GM20431 (cell line): ENCODE results near the gene NDOR1.
"Not testable (repeated sequence)": the region's sequence is repeated elsewhere in the genome, so short reads cannot be mapped to it uniquely, and the experiment has no call there.

Experiments used
- in situ Hi-C: fragments of 300-500 bp; cut with MseI, MboI; formaldehyde crosslinking; loops from one replicate; pipeline ENCODE4 v1.15.0; 2020; ENCODE audit warnings: low sequenced_read_pairs; ENCODE audit not compliant: unreplicated experiment

Gene NDOR1

DNA sequence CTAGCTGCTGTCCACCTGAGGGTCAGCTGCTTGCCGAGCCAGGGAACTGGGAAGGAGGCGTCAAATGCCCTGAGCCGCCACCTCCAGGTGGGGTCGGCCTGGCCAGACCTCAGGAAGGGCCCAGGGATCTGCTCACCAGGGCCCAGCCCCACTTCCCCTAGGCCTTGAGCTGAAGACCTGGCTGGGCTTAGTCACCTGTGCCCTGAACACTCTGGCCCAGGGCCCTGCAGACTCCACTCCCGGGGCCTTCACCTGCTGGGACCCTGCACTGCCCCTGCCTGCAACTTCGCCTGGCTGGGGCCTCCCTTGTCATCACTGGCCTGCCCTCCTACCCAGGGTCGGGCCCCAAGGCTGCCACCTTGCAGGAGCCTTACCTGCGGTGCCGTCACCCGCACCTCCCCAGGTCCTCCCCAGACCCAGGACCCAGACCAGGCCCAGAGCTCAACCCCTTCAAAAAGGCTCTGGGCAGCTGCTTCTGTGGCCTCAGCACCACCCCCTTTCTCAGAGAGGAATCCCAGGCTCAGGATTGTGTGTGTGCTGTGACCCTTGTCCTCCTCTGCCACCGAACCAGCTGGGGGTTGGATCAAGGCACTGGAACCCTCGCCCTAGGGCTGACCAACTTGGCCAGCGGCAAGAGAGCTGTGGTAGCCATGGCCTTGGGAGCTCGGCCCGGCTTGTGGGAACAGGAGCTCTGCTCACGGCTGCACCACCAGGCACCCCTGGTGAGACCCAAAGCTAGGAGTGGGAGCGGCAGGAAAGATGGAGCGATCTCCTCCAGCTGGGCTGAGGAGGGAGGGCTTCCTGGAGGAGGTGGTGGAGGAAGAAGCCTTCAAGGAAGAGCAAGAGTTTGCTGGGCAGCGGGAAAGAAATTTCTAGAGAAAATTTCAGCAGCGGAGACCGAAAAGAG, 48.5 kb downstream of the NDOR1 start:
- in situ Hi-C loops = no loop called here

DNA sequence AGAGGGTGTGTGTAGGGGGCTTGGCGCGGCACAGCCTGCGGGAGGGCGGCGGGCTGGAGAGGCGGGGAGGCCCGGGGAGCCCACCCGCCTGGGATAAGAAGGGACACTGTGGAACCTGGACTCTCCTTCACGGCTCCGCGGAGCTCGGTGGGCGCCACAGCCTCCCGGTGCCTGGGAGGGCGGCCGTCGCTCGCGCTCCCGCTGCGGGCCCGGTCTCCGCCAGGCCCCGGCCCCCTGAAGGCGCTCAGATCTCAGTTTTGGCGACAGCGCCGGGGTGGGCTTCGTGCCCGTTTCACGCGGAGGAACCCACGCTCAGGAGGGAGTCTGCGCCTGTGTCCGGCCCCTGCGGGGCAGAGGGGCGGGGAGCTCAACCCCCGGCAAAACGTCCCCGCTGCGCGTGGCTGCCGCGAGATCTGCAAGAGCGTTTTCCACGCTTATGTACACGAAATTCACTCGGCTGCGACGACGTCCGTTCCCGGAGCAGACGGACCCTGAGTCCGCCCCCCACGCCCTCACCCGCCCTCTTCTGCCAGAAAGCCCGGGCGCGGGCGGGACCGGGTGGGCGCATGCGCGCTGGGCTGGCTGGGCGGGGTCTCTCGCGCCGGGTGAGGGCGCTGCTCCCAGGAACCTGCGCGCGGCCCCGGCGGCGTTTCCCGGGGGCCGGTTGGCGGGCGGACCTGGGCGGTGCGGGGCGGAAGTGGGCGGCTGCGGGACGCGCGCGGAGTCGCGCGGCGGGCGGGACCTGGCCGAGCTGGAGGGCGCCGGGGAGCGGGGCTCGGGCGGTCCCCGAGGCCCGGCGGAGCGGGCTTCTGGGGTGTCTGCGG, 49.3 kb downstream of the NDOR1 start, which contains the start of gene NELFB:
TSS of gene NELFB (plus strand) at position 704 of the 824 bp plus-strand sequence.
- in situ Hi-C loops = no loop called here

DNA sequence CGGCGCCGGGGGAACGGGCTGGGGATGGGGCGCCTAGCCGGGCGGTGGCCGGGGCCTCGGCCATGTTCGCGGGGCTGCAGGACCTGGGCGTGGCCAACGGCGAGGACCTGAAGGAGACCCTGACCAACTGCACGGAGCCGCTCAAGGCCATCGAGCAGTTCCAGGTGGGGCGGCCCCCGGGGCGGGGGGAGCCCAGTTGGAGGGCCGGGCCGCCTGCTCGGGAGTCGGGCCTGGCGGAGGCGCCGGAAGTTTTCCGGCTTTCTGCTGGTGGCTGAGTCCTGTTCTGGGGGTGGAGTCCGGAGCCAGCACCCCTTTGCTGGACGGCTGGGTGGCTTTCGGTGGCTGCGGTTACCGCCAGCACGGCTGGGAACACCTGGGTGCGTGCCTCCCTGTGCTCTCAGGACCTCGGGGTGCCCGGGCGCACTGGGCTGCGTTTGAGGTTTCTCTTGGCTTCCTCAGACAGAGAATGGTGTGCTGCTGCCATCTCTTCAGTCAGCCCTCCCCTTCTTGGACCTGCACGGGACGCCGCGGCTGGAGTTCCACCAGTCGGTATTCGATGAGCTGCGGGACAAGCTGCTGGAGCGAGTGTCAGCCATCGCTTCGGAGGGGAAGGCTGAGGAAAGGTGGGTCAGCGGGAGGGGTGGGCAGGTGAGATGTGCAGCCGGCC, 50.1 kb downstream of the NDOR1 start:
- in situ Hi-C loops = no loop called here

DNA sequence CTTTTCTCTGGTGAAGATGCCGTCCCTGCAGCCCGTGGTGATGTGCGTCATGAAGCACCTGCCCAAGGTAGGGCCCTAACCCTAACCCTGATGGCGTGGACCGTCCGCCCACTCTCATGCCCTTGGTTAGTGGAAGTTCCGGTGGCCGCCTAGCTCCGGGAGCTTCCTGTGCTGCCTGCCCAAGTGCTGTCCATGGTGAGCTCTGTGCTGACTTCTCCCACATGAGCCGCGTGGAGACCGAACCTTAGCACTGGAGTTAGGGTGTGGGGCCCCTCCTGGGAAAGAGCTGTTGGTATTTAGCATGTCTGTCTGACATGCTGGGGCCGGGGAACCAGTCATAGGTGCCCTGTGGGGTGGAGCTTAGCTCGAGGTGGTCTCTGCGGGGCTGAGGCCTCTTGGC, 50.9 kb downstream of the NDOR1 start:
- in situ Hi-C loops = no loop called here

DNA sequence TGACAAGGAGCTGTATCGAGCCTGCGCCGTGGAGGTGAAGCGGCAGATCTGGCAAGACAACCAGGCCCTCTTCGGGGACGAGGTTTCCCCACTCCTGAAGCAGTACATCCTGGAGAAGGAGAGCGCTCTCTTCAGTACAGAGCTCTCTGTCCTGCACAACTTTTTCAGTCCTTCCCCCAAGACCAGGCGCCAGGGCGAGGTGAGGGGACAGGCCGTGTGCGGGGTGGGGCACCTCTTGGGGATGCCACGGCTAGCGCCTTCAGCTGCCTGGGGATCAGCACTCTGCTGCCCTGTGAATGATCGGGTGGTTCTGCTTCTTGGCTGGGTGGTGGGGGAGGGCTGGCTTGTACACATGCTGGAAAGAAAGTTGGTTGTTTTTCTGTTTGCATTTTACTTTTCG, 51.4 kb downstream of the NDOR1 start:
- in situ Hi-C loops = no loop called here

DNA sequence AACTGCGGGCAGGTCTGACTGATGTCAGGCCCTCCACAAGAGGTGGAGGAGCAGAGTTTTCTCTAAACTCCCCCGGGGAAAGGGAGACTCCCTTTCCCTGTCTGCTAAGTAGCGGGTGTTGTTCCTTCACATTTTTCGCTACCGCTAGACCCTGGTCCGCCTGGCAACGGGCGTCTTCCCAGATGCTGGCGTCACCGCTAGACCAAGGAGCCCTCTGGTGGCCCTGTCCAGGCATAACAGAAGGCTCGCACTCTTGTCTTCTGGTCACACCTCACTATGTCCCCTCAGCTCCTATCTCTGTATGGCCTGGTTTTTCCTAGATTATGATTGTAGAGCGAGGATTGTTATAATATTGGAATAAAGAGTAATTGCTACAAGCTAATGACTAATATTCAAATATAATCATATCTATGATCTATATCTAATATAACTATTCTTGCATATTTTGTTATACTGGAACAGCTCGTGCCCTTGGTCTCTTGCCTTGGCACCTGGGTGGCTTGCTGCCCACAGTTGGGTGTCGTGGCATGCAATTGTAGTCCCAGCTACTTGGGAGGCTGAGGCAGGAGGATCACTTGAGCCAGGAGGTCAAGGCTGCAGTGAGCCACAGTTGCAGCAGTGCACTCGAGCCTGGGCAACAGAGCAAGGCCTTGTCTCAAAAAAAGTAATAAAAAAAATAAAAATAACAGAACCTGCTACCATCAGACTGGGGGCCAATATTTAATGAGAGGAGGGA, 56.8 kb downstream of the NDOR1 start:
- in situ Hi-C loops = not testable (repeated sequence)

DNA sequence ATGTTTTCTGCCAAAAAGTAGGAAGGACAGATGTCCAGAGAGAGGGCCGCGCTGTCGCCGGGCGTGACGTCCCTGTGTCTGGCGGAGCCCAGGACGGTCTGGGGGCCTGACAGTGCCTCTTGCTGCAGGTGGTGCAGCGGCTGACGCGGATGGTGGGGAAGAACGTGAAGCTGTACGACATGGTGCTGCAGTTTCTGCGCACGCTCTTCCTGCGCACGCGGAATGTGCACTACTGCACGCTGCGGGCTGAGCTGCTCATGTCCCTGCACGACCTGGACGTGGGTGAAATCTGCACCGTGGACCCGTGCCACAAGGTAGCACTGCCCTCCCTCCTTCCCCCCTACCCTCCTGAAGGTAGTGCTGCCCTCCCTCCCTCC, 57.4 kb downstream of the NDOR1 start:
- in situ Hi-C loops = no loop called here

DNA sequence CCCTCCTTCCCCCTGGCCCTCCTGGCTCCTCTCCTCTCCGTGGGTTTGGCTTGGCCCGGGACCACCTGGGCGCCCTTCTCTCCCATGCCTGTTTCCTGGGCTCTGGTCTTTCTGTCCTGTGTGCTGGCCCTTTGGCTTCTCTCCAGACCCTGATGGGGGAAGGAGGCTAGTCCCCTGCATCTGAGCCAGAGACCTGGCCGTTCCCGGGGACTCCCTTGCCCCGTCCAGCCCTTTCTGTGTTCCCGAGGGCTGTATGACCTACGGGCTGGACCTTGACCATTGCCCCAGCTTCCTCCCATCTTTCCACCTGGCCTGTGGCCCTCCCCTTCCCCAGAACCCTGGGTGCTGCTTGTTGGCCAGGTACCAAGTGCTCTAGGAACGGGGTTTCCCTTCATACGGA, 58.0 kb downstream of the NDOR1 start:
- in situ Hi-C loops = no loop called here

DNA sequence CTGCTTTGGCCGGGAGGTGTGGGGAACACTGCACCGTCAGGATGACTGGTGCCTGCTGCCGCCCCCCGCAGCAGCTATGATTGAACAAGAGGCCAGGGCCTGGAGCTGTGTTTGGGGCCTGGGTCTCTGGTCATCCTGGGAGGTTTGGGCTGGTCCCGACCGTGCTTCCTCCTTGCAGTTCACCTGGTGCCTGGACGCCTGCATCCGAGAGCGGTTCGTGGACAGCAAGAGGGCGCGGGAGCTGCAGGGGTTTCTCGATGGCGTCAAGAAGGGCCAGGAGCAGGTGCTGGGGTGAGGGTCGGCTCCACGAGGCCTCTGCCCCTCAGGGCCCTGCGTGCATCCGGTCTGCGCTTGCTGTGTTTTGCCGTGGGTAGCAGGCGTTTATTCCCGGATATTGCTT, 58.6 kb downstream of the NDOR1 start:
- in situ Hi-C loops = no loop called here

DNA sequence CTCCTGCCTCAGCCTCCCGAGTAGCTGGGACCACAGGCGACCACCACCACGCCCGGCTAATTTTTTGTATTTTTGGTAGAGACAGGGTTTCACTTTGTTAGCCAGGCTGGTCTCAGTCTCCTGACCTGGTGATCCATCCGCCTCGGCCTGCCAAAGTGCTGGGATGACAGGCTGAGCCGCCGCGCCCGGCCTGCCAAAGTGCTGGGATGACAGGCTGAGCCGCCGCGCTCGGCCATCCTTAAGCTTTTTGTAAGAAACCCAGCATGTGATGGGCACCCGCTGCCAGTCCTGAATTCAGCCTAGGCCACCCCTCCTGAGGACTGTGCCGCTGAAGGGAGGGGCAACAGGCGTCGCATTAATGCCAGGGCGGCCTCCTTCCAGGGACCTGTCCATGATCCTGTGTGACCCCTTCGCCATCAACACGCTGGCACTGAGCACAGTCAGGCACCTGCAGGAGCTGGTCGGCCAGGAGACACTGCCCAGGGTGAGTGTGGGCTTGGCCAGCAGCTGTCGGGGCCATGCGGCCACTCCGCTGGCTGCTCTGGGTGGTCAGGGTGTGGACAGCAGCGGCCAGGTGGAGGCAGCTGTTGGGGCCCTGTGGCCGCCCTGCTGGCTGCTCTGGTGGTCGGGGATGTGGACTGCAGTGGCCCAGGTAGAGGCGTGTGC, 60.1 kb downstream of the NDOR1 start:
- in situ Hi-C loops = no loop called here

DNA sequence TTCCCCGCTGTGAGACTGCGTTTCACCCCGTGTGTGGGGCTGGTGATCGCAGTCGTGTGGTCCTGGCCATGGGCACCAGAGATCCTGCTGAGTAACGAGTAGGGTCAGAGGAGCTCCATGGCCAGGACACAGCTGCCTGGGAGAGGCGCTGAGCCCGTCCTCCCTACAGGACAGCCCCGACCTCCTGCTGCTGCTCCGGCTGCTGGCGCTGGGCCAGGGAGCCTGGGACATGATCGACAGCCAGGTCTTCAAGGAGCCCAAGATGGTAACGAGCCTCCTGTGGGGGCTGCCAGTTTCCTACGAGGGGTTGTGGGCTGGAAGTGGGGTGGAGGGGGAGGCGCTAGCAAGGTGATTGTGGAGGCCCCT, 60.6 kb downstream of the NDOR1 start:
- in situ Hi-C loops = no loop called here
